Lung (tissue), 12 donors: ENCODE measurements around the gene SEPHS1. TPM values are rescaled to one million over a fixed set of nuclear protein-coding genes. Genes with fewer than 3 reads are reported as not detected.
A peak's percentile ranks its signal among the peaks of the same experiment; 100 is the strongest.

Experiments
- ATAC-seq: fragments of 200-7000 bp; cut with Tn5 transposase; one replicate; pipeline ENCODE4 v1.9.1; 2020; ENCODE audit warnings: moderate number of reproducible peaks; ENCODE audit not compliant: insufficient read depth, low FRiP score
- DNase-seq, 3 donors: peaks; one replicate each; pipeline ENCODE4 v3.0.0-alpha.2; 2013 to 2017
- H3K27ac ChIP-seq, 2 donors: one replicate each; pipeline ENCODE4 v1.5.1; 2013; ENCODE audit warnings: mild to moderate bottlenecking in 2 of 2, moderate library complexity in 2 of 2, control low read depth in 1 of 2, inconsistent platforms in 1 of 2, low read depth in 1 of 2, low read length in 1 of 2
- H3K27me3 ChIP-seq, 3 donors: one replicate each; pipeline ENCODE4 v1.5.1; 2013; ENCODE audit warnings: low read length in 2 of 3; ENCODE audit not compliant: control insufficient read depth in 3 of 3, insufficient read depth in 3 of 3
- H3K36me3 ChIP-seq, 4 donors: one replicate each; pipeline ENCODE4 v1.5.1; 2013; ENCODE audit warnings: low read length in 4 of 4, mild to moderate bottlenecking in 1 of 4, moderate library complexity in 1 of 4; ENCODE audit not compliant: control insufficient read depth in 4 of 4, insufficient read depth in 4 of 4
- H3K4me1 ChIP-seq, 5 donors: one replicate each; pipeline ENCODE4 v1.5.1; 2013; ENCODE audit warnings: low read length in 5 of 5, mild to moderate bottlenecking in 2 of 5, moderate library complexity in 1 of 5; ENCODE audit not compliant: control insufficient read depth in 5 of 5, insufficient read depth in 5 of 5
- H3K4me3 ChIP-seq: one replicate; pipeline ENCODE4 v1.5.1; 2013; ENCODE audit warnings: mild to moderate bottlenecking, control low read depth, moderate library complexity
- H3K9ac ChIP-seq, 2 donors: one replicate each; pipeline ENCODE4 v1.5.1; 2013; ENCODE audit warnings: low read length in 2 of 2, control low read depth in 1 of 2; ENCODE audit not compliant: insufficient read depth in 1 of 2
- H3K9me3 ChIP-seq, 4 donors: one replicate each; pipeline ENCODE4 v1.5.1; 2013; ENCODE audit warnings: low read length in 3 of 4, mild to moderate bottlenecking in 1 of 4, moderate library complexity in 1 of 4; ENCODE audit not compliant: control insufficient read depth in 4 of 4, insufficient read depth in 3 of 4
- WGBS, 2 donors: extraction: QIAGEN DNeasy Blood & Tissue Kit; methylation state at CpG; one replicate each; pipeline ENCODE4 v1.1.7; 2013; 5-methylcytosine and 5-hydroxymethylcytosine counted together
- polyA plus RNA-seq, 2 donors: library from polyadenylated mRNA; stranded (reverse); fragments of 200-250 nt; gene quantifications; one replicate each; pipeline ENCODE4 v1.2.1, GENCODE V29; 2013
- total RNA-seq, 2 donors: library from RNA; depleted of rRNA in 1 of 2; stranded (reverse); fragments of >200 nt in 1 of 2; gene quantifications; one replicate each; pipeline ENCODE4 v1.2.1, GENCODE V29; 2014 to 2021
- TF ChIP-seq, protein P1 (sequence below): IDR thresholded peaks from 2 replicates; pipeline ENCODE4 v1.5.1; 2012; ENCODE audit warnings: mild to moderate bottlenecking; ENCODE audit errors: control extremely low read depth, extremely low read depth
- donor health status: control.
- donor health status: control.
- donor health status: Bipolar disorder and iron deficiency.
- donor health status: healthy.
- donor health status: DM: yes; HTN: yes; CAD: no.

The SEPHS1 gene
- total and polyA plus RNA-seq, 4 donors = 19.5 to 47.3 (median 35.4) TPM

DNA sequence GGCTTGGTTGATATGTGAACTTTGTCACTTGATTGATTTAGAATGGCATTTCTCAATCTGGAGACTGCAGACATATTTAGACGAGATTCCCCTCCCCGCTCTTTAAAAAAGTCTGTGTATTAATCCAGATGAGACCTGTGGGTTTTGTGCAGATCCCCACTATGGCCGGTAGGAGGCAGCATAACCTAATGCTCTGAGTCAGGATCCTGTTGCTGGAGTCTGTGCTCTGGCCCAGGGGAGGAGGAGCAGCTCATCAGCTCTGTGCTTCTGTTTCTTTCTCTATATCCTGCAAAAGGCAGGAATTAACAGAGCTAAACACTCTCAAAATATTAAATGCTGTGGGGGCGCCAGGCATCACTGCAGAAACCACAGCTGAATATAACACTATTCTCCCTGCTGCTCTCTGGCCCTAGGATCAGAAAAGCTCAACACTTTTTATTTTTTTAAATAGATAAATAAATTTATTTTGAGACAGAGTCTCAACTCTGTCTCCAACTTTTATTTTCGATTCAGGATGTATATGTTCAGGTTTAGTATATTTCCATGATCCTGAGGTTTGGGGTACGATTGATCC, 23.9 kb upstream of the SEPHS1 start:
- no peak overlapping the region for H3K9ac ChIP-seq
- ATAC-seq = peak; percentile 95
- TF ChIP-seq, protein P1, sequence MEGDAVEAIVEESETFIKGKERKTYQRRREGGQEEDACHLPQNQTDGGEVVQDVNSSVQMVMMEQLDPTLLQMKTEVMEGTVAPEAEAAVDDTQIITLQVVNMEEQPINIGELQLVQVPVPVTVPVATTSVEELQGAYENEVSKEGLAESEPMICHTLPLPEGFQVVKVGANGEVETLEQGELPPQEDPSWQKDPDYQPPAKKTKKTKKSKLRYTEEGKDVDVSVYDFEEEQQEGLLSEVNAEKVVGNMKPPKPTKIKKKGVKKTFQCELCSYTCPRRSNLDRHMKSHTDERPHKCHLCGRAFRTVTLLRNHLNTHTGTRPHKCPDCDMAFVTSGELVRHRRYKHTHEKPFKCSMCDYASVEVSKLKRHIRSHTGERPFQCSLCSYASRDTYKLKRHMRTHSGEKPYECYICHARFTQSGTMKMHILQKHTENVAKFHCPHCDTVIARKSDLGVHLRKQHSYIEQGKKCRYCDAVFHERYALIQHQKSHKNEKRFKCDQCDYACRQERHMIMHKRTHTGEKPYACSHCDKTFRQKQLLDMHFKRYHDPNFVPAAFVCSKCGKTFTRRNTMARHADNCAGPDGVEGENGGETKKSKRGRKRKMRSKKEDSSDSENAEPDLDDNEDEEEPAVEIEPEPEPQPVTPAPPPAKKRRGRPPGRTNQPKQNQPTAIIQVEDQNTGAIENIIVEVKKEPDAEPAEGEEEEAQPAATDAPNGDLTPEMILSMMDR = peak; percentile 92
- peaks cover 0 to 3% (median 0%) of the 10 kb centered on the region in 3 donors for H3K27me3 ChIP-seq
- no peaks in the 10 kb centered on the region for H3K9me3 ChIP-seq
- H3K4me3 ChIP-seq = no peak overlapping the region
- WGBS, 2 donors = 30% methylated on average over 6 of the region's 6 CpGs
- no peaks in the 10 kb centered on the region for H3K4me1 ChIP-seq
- no peaks in the 10 kb centered on the region for H3K36me3 ChIP-seq
- no peak overlapping the region for H3K27ac ChIP-seq
- DNase-seq = peak; percentile 82 to 92 (median 90)

DNA sequence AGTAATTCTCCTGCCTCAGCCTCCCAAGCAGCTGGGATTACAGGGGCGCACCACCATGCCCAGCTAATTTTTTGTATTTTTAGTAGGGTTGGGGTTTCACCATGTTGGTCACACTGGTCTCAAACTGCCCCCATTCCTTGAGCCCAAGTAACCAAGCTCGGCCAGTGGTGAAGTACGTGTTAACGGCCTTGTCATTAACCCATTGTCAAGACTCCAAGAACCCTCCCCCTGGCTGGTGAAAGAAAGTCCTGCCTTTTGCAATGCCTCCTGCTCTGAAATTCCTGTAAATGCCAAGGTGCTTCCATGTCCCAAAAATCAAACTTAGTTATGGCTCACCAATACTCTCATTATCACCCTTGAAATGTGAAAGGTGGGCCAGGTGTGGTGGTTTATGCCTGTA, 18.8 kb upstream of the SEPHS1 start:
- TF ChIP-seq, protein P1 = no peak
- Histone ChIP-seq H3K27me3 (no peaks in the 10 kb centered on the region), H3K9me3 (no peaks in the 10 kb centered on the region), H3K4me3 (no peak overlapping the region), H3K9ac (no peak overlapping the region), H3K4me1 (no peaks in the 10 kb centered on the region), H3K27ac (no peak overlapping the region), H3K36me3 (no peaks in the 10 kb centered on the region)
- no peak for DNase-seq
- 86 to 89% methylated on average over 4 of the region's 4 CpGs for WGBS, 2 donors
- no peak for ATAC-seq

DNA sequence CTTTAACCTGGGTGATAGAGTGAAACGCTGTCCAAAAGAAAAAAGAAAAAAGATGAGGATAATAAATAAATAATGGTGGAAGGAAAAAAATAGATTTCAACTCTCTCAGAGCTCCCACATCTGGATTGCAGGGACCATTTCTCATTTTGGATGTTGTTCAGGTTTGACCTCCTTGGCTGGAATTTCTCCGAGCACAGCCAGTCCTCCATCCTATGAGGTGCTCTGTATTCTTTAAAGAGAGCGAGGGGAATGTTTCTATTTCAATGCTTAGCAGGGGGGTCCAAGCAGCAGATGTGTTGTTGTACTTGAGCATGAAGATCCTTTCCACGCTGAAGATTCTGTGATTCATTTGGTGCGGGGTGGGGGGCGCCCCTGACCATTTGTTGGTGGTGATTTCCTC, 17.7 kb upstream of the SEPHS1 start:
- no peaks in the 10 kb centered on the region for H3K27me3 ChIP-seq
- TF ChIP-seq, protein P1 = no peak
- no peaks in the 10 kb centered on the region for H3K9me3 ChIP-seq
- no peaks in the 10 kb centered on the region for H3K36me3 ChIP-seq
- no peak overlapping the region for H3K4me3 ChIP-seq
- 81 to 87% methylated on average over 6 of the region's 6 CpGs for WGBS, 2 donors
- no peak for DNase-seq
- H3K9ac ChIP-seq = no peak overlapping the region
- H3K4me1 ChIP-seq = no peaks in the 10 kb centered on the region
- no peak for ATAC-seq
- no peak overlapping the region for H3K27ac ChIP-seq

DNA sequence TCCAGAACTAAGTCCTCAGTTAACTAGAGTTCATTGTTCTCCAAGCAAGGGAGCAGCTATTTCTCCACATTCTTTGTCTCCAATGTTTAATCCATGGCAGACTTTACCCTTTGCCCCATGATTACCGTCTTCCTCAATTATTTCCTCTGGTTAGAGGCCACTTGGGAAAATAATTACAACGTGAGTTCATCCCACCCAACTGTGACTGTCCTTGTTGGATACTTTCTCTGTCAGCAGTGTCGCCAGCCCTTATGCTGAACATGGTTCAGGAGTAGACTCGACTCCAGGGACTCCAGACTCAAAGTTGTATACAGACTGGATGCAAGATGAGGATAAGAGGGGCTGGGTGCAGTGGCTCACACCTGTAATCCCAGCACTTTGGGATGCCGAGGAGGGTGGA, 17.1 kb upstream of the SEPHS1 start:
- Histone ChIP-seq H3K9me3 (no peaks in the 10 kb centered on the region), H3K36me3 (no peaks in the 10 kb centered on the region), H3K27ac (no peak overlapping the region), H3K27me3 (no peaks in the 10 kb centered on the region), H3K4me3 (no peak overlapping the region), H3K9ac (no peak overlapping the region), H3K4me1 (no peaks in the 10 kb centered on the region)
- no peak for ATAC-seq
- TF ChIP-seq, protein P1 = no peak
- DNase-seq = no peak
- 76 to 77% methylated on average over 5 of the region's 5 CpGs for WGBS, 2 donors
